Measurements from ENCODE around the gene BRAT1.

The BRAT1 gene

GRCh38 chr7:2515424-2516193, 39.7 kb downstream of the BRAT1 start:
- TF ChIP-seq CTCF (conservative IDR thresholded peaks at IDR 0.05; ENCODE audit: low read depth, low read length) = no peak
- Histone ChIP-seq H3K27ac (no peak overlapping the region), H4K20me1 (ENCODE audit: insufficient read depth) (no peaks in the 10 kb centered on the region), H3K79me2 (ENCODE audit: insufficient read depth, low read depth) (no peaks in the 10 kb centered on the region), H3K4me3 (IDR thresholded peaks at IDR 0.05; ENCODE audit: insufficient read depth, low read depth, low read length) (no peak overlapping the region), H3K4me1 (ENCODE audit: low read depth, poor library complexity, severe bottlenecking) (peaks cover 15% of the 10 kb centered on the region), H3K9ac (no peak overlapping the region), H2AFZ (ENCODE audit: low read depth) (no peak overlapping the region), H3K27me3 (ENCODE audit: insufficient read depth, low read depth) (peaks cover 73% of the 10 kb centered on the region), H3K36me3 (ENCODE audit: insufficient read depth) (no peaks in the 10 kb centered on the region), H3K4me2 (no peak overlapping the region)

GRCh38 chr7:2514473-2515423, 40.6 kb downstream of the BRAT1 start:
- Histone ChIP-seq H3K4me3 (IDR thresholded peaks at IDR 0.05; ENCODE audit: insufficient read depth, low read depth, low read length) (no peak overlapping the region), H4K20me1 (ENCODE audit: insufficient read depth) (no peaks in the 10 kb centered on the region), H3K9ac (no peak overlapping the region), H3K4me2 (no peak overlapping the region), H3K27me3 (ENCODE audit: insufficient read depth, low read depth) (peaks cover 66% of the 10 kb centered on the region; the same call in 1 of the 2 replicates), H3K79me2 (ENCODE audit: insufficient read depth, low read depth) (no peaks in the 10 kb centered on the region), H2AFZ (ENCODE audit: low read depth) (no peak overlapping the region), H3K27ac (no peak overlapping the region), H3K36me3 (ENCODE audit: insufficient read depth) (no peaks in the 10 kb centered on the region), H3K4me1 (ENCODE audit: low read depth, poor library complexity, severe bottlenecking) (peaks cover 16% of the 10 kb centered on the region)
- TF ChIP-seq CTCF (conservative IDR thresholded peaks at IDR 0.05; ENCODE audit: low read depth, low read length) = no peak

GRCh38 chr7:2513702-2514101, 41.6 kb downstream of the BRAT1 start:
- no peak overlapping the region for H3K4me3 ChIP-seq (IDR thresholded peaks at IDR 0.05; ENCODE audit: insufficient read depth, low read depth, low read length)

More at GRCh38 chr7:2513702-2514101, 41.6 kb downstream of the BRAT1 start:
- peaks cover 23% of the 10 kb centered on the region for H3K4me1 ChIP-seq (ENCODE audit: low read depth, poor library complexity, severe bottlenecking)
- H4K20me1 ChIP-seq (ENCODE audit: insufficient read depth) = no peaks in the 10 kb centered on the region
- H3K9ac ChIP-seq = no peak overlapping the region
- no peak for TF ChIP-seq CTCF (conservative IDR thresholded peaks at IDR 0.05; ENCODE audit: low read depth, low read length)
- H3K27ac ChIP-seq = no peak overlapping the region
- peaks cover 61% of the 10 kb centered on the region; the same call in 1 of the 2 replicates for H3K27me3 ChIP-seq (ENCODE audit: insufficient read depth, low read depth)
- H2AFZ ChIP-seq (ENCODE audit: low read depth) = no peak overlapping the region
- H3K4me2 ChIP-seq = no peak overlapping the region
- no peaks in the 10 kb centered on the region for H3K36me3 ChIP-seq (ENCODE audit: insufficient read depth)
- H3K79me2 ChIP-seq (ENCODE audit: insufficient read depth, low read depth) = no peaks in the 10 kb centered on the region
